NCI-H82 treated with DMSO at 0.1 percent for 48 hours (cell line): Measurements from ENCODE around the gene MMP24OS.
"Not testable (repeated sequence)": the region's sequence is repeated elsewhere in the genome, so short reads cannot be mapped to it uniquely, and the experiment has no call there.

ENCODE experiments used
- DNase-seq: peaks from one replicate; lab custom pipeline; 2025; ENCODE audit not compliant: unreplicated experiment; lab: John Stamatoyannopoulos, UW

MMP24OS gene

DNA sequence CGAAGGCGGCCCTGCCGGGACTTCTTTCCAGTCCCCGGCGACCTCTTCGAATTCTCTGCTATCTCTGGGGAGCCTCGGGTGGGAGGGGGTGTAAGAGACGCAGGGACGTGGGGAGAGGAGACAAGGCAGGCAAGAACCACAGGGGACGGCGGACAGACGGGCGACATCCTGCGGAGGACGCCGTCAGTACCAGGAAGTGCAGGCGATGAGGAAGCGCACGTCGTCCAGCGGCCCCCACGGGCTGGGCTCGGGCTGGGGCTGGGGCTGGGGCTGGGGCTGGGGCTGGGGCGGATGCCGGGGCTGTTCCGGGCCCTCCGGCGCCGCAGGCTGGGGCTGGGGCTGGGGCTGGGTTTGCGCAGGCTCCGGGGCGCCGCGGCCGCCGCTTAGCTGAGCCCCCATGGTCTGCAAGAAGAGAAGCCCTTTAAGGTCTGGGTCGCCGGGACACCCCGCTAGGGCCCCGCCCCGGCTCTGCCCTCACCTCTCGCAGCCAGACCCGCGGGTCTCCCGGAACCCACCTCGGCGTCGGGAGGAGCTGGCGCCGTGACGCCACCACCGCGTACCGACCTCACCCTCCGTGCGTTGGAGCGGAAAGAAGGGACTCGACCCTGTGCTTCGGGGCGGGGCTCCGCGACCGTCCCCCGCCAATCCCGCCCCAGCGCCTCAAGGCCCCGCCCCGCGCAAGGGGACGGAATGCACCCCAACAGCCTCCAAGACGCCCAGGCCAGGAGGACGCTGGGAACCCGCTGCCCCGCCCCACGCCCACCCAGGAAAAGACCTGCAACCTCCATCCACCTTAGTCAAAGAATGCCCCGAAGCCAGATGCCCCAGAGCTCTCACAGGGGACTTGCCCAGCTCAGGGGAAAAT, at the start of gene MMP24OS:
MMP24OS (minus strand) TSS at position 592 of the 865 bp plus-strand sequence; CDS start at position 399, 193 bp downstream.
- peak; percentile 82 for DNase-seq

DNA sequence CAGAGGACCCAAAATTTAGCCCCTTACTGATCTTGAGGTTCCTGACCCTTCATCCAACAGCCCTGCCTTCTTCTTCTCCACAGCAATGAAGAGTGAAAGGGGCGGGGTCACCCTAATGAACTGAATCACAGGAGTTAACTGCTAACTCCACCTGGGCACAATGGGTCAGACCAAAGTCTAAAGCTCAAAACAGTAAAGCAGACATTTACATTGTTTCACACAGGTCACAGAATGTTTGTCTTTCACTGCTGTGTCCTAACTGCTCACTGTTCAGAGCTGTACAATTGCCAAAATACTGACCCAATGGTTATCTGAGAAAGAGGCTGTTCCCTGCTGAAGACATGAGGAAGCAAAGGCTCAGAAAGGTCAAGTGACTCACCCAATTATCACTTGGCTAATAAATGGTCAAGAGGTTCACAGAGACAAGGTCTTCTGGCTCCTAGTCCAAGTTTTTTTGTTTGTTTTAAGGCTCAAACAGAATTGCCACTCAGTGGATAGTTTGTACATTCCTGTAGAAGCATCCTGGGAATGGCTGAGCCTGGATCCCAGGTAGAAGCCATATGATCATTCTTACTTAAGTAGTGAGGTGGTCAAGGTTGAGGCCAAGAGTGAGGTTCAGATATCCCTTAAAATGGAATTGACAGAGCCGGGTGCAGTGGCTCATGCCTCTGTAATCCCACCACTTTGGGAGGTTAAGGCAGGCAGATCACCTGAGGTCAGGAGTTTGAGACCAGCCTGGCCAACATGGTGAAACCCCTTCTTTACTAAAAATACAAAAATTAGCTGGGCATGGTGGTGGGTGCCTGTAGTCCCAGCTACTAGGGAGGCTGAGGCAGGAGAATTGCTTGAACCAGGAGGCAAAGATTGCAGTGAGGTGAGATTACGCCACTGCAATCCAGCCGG, 49.4 kb upstream of the MMP24OS start:
- no peak for DNase-seq

DNA sequence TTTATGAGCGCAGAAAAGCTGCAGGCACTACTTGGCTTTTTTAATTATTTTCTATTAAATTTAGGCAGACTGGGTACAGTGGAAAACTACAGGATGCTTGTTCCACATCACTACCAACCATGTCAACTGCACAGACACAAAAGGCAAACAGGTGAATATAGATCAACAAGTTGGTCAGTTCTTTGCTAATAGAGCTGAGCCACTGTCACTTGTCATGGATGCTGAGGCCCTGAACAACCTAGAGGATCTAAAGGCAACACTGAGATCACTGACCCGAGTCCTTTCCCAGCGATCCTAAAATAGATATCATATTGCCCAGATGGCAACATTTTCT, 48.8 kb upstream of the MMP24OS start:
- DNase-seq = no peak

DNA sequence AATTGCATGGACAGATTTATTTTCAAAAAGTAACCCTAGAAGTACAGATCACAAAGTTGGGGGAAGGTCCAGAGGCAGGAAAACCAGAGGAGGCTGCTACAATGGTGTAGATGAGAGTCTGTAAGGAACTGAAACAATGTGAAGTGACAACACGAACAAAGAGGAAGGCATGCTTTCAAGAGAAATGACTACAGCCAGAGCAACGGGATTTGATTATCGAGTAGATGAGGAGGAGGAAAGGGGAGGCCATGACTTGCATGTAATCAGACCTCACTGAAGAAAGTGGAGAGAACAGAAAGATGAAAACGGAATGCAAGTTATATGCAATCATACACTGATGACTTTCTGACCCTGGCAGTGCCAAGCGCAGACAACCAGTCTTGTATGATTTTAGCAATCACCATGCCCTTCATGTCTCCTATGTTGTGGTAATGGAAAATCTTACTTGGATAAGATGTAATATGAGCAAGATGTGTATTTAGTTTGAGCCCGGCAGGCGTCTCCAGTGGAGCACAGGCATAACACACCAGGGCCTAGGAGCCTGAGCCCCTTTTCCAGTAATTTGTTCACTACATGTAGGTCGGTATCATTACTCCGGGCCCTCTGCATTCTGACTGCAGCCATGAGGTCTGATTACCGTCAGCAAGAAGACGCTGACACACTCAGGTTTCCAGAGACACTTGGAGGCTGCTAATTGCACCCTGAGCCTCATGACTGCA, 48.3 kb upstream of the MMP24OS start:
- no peak for DNase-seq

DNA sequence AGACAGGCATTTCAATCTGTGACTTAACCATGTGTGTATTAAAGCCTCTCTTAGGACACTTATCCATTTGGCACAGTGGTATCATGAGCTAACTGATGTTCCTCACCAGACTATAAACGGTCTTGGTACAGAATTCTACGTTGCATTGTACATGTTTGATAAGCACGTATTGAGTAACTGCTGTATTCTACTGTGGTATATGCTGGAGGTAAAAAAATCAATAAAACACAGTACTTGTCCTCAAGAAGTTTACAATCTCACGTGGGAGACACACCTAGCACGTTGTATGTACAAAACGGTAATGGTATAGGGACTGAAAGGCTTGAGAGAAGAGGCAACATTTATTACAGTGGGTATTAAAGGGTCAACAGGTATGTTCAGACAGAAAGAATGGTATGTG, 47.5 kb upstream of the MMP24OS start:
- no peak for DNase-seq

DNA sequence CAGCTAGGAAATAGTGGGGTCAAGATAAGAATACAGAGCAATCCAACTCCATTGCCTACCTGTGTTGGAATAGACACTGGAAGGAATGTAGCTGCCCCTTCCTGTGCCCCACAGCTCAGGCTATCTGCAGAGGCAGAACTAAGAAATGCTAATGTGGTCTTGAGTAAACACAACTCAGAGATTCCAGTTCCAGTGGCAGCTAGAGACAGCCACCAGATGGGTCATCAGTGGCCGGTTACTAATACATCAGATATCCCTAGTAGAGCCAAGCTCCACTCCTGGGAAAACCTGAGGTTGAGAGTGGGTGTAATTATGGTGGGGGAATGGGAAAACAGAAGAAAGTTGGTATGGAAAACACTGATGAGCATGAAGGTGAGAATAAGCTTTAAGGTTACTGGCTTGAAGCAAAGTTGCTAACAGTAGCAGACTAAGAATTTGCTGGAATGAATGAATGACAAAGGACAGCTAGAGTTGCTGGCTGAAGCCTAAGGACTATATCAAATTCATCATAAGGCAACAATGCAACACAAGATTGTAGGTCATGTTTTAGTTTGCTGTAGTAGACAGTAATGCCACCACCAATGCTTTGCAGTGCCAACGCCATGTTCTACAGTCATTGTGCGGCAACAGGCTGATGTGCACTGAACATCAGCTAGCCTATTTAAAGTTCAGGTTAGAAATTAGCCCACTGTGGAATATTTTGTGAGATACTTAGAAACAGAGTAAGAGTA, 42.6 kb upstream of the MMP24OS start:
- DNase-seq = no peak

DNA sequence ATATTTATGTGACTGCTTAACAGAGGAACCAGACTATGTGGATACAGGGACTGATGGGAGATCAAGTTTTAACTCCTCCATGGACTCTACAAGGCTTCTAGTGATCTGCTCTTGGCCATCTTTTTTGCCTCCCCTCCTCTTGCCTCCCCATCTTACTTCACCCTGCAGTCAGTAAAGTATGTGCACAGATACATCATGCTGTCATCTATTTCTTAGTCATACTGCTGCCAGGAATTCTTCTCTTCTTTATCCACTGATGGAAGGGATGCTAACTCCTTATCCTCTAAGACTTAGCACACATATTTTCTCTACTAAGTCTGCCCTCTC, 41.9 kb upstream of the MMP24OS start:
- no peak for DNase-seq

DNA sequence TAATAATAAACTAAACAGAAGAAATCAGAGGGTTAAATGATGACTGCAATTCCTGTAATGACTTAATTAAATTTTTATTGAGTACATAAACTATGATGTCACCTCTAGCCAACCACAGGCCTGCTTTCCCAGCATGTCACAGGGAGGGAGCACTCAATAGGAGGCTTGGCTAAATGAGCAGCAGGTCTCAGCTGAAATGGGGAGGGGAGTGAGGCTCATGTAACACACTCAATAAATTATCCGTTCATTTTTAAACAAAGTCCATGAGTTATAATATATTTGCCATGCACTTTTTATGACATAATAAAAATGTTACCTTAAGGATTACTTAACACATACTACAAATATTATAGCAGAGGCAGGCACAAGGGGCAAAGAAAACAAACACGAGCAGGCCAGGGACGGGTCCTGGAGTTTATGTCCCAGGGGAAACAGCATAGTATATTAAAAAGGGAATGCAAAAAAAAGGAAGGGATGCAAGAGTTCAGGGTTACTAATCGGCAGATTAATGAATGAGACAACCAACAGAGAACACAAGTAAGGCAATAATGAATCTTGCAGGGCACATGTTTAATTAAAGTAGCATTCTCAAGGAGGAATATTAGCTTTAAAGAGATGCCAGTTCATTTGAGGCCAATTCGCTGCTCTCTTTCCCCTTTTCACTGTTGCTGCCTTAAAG, 41.4 kb upstream of the MMP24OS start:
- DNase-seq = no peak

DNA sequence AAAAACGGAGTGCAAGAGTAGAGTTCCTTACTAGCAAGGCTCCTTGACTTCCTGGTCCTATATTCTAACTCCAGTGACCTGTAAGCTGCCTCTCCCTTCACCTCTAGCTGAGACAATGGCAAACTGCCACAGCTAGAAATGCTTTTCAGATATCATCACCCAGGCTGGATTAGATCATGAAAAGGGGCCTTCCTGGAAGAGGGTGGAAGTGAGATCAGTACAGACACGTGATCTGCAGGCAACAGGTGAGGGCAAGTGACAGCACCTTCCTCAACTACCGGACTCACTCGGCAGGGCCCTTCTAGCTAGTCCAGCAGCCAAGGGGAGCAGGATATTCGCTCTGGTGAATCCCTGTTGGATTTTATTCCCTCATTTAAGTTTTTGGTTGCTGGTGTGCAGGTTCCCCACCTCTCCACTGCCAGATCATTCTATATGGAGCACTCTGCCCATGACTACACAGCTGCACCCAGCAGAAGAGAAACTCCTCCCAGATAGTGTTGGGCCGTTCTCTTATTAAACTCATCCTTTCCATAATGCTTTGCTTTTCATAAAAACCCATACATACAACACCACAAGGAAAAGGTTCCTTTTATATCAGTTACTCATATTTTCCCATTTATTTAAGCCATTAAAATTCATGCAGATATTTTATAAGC, 40.7 kb upstream of the MMP24OS start:
- no peak for DNase-seq

DNA sequence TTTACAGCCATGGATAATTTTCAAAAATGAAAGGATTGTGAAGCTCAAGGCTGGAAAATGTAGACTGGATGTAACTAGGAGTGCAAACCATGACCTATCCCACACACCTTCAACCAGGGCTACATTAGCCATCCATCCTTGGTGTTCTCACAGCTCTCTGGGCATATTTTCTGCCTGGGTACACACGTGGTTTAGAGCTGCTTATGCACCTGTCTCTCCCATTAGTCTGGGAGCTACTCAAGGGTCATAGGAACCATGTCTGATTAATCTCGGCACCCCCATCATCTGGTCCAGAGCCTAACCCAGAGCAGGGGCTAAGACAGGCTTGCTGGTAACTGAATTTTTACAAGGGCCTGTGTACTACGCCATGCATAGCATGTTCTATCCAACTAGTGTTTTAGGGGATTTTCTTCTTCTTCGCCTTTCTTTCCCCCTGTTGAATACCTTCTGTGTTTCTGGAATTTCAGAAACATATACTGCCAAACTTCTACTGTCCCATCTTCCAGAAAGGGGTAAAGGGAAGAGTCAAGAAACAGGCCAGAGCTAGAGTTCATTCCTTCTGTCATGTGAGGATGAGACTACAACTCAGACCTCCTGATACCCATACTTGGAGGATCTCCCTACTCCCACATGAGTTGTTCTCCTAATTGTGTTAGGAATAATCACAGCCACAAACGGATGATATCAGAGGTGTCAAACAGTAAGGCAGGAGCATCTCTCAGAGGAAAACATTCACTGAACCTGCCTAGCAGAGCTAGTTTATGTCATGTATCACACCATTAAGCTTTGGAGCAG, 39.7 kb upstream of the MMP24OS start:
- DNase-seq = no peak

DNA sequence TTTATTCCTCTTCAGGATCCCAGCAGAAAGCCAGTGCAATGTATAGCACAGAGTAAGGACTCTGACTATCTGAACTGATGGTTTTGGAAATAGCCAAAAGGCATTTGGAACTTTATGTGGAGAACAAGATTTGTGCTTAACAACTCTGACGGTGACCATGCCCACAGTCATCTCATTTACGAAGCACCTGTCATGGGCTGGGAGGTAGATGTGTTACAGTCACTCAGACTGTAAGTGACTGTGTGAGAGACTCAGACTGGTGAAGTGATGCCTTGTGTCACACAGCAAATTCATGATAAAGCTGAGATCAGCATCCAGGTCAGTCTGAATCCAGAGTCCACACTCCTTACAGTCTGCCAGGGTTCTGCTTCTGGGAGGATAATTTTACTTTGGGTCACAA, 38.2 kb upstream of the MMP24OS start:
- no peak for DNase-seq

DNA sequence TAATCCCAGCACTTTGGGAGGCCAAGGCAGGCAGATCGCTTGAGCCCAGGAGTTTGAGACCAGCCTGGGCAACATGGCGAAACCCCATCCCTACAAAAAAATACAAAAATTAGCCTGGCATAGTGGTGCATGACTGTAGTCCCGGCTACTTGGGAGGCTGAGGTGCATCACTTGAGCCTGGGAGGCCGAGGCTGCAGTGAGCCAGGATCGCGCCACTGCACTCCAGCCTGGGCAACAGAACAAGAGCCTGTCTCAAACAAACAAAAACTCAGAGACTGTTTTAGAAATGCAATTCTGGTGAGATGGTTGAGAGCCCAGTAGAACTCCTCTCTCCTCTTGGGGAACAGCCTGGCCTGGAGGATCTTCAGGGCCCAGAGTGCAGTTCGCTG, 37.7 kb upstream of the MMP24OS start:
- DNase-seq = not testable (repeated sequence)

DNA sequence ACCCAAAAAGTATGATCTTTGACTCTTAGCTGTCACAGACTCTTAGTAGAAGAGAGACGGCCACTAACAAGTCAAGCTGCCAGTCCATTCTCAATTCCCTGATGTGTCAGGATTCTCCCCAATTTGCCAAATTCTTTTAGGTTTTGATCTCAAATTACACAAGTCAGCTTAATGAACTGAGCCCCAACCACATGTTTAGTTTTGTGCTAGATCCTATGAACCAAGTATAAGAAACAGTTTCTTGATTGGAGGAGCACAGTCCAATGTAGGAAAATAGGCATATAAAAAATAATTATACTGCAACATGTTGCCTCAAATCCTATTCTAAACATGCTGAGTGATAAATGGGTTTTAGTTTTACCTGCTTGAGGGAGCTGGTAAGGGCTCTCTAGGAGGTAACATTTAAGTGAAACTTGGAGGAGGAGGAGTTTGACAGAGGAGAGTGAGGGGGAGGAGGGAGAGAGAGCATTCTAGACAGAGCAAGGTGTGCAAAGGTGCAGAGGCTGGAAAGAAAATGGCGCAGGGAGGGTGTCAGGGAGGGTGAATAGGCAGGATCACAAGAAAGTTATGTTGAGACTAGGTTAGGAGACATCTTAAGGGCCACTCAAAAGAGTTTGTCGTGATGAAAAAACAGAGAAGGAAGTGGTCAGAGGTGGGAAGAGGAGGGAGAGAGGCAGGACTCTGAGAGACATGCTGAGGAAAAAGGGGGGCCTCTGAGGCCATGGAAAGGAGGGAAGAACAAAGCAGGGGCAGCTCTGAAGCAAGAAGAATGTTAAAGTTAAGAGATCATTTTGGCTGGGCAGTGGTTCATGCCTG, 37.1 kb upstream of the MMP24OS start:
- DNase-seq = no peak

DNA sequence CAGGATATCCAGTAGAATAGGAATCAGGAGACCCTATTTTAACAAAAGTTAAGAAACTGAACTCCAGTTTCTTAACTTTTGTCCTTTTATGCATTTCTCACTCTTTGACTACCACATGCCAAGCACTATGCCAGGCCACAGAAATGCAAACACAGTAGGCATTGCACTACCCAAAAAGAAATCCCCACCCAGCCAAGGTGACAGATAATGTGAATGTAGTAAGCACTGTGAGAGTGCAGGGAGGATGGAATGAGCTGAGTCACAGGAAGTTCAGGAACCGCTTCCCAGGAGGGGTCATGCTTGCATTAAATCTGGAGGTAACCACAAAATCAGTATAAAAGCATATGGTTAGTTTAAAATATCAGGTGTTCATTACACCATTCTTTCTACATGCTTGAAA, 34.4 kb upstream of the MMP24OS start:
- DNase-seq = no peak

DNA sequence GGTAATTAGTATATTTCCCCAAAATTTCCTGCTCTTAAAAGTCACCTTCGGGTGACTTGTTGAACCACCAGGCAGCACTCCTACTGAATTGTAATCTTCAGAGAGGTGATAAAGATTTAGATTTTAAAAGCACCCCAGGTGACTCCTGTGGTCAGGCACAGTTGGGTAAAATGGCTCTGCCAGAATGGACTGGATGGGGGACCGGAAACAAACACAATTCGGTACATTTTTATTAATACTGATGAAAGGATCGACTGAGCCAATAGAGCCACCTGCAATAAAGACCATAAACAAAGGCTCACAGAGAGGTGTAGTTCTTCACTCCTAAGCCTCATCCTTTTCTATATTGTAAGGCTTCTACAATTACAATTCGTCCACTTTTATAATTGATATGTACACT, 33.9 kb upstream of the MMP24OS start:
- DNase-seq = no peak

DNA sequence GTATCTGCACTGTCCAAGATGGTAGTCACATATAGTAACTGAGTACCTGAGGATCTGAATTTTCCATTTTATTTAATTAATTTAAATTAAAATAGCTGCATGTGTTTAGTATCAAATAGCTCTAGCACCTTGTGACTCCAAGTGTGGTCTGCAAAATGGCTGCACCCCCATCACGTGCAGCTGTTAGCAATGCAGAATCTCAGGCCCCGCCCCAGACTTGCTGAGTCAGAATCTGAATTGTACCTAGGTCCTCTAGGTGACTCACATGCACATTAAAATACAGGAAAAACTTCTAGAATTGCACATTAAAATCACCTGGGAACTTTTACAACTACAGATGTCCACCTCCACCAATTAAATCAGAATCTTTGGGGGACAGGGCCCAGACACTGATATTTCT, 33.5 kb upstream of the MMP24OS start:
- no peak for DNase-seq

DNA sequence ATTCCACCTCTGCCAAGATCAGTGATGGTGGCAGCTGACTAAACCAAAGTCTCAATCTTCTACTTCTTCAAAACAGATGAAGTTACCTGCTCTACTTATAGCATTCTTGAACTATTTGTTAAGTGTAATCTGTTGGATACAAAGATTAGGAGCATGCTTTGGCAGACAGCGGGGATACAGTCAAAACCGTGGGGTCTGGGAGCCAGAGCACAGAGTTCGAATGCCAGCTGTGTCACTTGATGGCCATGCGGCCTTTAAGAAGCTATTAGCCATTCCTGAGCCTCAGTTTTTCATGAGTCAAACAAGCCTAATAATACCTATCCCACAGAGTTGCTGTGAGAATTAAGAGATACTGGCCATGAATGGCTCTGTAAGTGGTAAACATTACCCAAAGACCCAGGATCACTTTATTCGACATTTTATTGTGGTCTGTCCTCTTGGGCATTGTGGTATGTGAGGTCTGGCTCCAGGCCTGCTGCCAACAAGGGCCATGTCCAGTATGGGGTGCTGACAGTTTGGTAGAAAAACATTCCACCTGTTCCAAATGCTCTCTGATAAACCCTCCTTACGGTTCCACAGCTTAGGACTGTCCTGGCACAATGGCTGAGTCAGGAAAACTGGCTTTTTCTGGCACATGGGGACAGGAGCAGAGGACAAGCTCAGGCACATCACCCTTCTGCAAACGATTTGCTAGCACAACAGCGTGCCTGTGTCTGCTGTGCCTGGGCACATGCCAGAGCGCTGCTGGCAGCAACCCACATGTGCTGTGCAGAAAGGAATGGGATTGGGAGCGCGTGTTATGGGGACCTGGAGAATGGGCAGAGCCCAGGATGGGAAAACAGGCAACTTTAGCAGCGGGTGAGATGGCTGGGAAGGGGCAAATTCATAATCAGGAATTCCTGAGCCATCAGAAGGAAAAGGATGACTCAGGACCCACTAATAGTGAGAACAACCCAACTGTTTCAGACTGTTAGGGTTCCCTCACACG, 30.0 kb upstream of the MMP24OS start:
- no peak for DNase-seq
